ENCODE measurements around the gene ATP12A.

DNA sequence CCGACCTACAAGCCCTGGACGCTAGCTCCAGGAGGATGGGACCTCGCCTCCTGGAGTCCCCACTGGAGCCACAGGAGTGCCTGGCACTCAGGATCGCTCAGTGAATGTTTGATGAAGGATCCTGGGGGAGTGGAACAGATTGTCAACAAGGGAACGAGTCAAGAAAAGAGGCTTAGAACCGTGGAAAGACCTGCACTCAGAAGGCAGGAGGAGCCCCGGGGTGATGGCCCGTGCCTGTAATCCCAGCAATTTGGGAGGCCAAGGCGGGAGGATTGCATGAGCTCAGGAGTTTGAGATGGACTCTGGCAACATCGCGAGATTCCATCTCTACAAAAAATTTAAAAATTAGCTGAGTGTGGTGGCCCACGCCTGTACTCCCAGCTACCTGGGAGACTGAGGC is 38.9 kb downstream of the ATP12A start:
- TF ChIP-seq, protein P1, sequence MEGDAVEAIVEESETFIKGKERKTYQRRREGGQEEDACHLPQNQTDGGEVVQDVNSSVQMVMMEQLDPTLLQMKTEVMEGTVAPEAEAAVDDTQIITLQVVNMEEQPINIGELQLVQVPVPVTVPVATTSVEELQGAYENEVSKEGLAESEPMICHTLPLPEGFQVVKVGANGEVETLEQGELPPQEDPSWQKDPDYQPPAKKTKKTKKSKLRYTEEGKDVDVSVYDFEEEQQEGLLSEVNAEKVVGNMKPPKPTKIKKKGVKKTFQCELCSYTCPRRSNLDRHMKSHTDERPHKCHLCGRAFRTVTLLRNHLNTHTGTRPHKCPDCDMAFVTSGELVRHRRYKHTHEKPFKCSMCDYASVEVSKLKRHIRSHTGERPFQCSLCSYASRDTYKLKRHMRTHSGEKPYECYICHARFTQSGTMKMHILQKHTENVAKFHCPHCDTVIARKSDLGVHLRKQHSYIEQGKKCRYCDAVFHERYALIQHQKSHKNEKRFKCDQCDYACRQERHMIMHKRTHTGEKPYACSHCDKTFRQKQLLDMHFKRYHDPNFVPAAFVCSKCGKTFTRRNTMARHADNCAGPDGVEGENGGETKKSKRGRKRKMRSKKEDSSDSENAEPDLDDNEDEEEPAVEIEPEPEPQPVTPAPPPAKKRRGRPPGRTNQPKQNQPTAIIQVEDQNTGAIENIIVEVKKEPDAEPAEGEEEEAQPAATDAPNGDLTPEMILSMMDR (IDR thresholded peaks at IDR 0.05): no peak
- no peak for TF ChIP-seq POLR2A (IDR thresholded peaks at IDR 0.05)
